ENCODE data around the gene ZNF638. TPM values are rescaled to one million over a fixed set of nuclear protein-coding genes. Genes with fewer than 3 reads are reported as not detected.

The ZNF638 gene
- total and polyA plus RNA-seq, 2 of the 8 experiments (the other 6 are each of a cell fraction or from before 2014, with no cell fraction given) = 45.3 to 143 TPM

DNA sequence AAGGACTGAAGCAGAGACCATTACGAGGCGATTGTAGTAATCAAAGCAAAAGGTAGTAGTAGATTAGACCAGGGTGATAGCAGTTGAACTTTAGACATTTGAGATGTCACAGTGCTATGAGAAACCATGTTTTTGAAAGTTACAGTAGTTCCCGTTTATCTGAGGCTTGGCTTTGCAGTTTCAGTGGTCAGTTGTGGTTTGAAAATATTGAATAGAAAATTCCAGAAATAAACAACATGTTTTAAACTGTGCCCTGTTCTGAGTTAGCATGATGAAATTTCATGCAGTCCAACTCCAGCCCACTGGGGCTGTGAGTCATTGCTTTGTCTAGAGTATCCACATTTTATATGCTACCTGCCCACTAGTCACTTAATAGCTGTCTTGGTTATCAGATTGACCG is 47.5 kb downstream of the ZNF638 start:
- Histone ChIP-seq H3K79me1 (ENCODE audit: low read depth, low read length) (no peaks in the 10 kb centered on the region; the same call in 1 of the 2 replicates), H3K56ac (replicated peaks; ENCODE audit: insufficient read length, low read depth, low read length) (no peak overlapping the region), H2BK5ac (ENCODE audit: low read depth, low read length) (no peak overlapping the region), H3K23me2 (ENCODE audit: low read depth, low read length) (no peaks in the 10 kb centered on the region), H3K4me2 (ENCODE audit: insufficient read depth in 1 of 2, low read depth in 2 of 2, low read length in 2 of 2) (no peak overlapping the region), H3K79me2 (ENCODE audit: control insufficient read depth in 1 of 2, insufficient read depth in 2 of 2, low read length in 2 of 2) (peaks cover 0 to 3% of the 10 kb centered on the region in 2 experiments; a peak in 2 of 4 replicates), H2BK15ac (ENCODE audit: low read length) (no peak overlapping the region), H2BK20ac (ENCODE audit: low read length) (no peak overlapping the region), H3K27ac (ENCODE audit: low read depth, low read length) (no peak overlapping the region), H4K20me1 (replicated peaks in 1 of 2; ENCODE audit: control insufficient read depth in 1 of 2, insufficient read depth in 2 of 2, low read length in 2 of 2) (peaks cover 0 to 3% of the 10 kb centered on the region in 2 experiments), H3K18ac (ENCODE audit: extremely low read depth, low read length) (no peak overlapping the region), H3K36me3 (ENCODE audit: control insufficient read depth in 2 of 4, insufficient read depth in 4 of 4, low read length in 3 of 4) (peaks cover 0 to 62% (median 18%) of the 10 kb centered on the region in 4 experiments; a peak in 7 of 8 replicates), H2BK120ac (replicated peaks; ENCODE audit: low read depth, low read length) (no peak overlapping the region), H4K91ac (replicated peaks; ENCODE audit: insufficient read length, low read length) (no peak overlapping the region), H4K5ac (ENCODE audit: insufficient read length, low read depth, low read length) (no peak overlapping the region), H3K14ac (ENCODE audit: insufficient read length) (no peak overlapping the region), H2AFZ (ENCODE audit: low read length) (no peak overlapping the region), H3K27me3 (replicated peaks in 1 of 4; ENCODE audit: control insufficient read depth in 3 of 4, extremely low read depth in 1 of 4, insufficient read depth in 3 of 4, low read length in 3 of 4) (no peaks in the 10 kb centered on the region), H3K9ac (replicated peaks in 1 of 4; ENCODE audit: extremely low read depth in 1 of 4, low read depth in 3 of 4, low read length in 3 of 4) (no peak overlapping the region), H3K23ac (ENCODE audit: insufficient read length) (no peak overlapping the region), H3K4me3 (ENCODE audit: extremely low read depth in 1 of 4, insufficient read depth in 2 of 4, low read depth in 3 of 4, low read length in 4 of 4) (no peak overlapping the region), H3K4ac (replicated peaks; ENCODE audit: insufficient read length, low read depth, low read length) (no peak overlapping the region), H4K8ac (ENCODE audit: extremely low read depth, insufficient read depth, low read length) (no peak overlapping the region), H2AK5ac (ENCODE audit: low read depth, low read length) (no peak overlapping the region), H3K4me1 (replicated peaks in 1 of 4; ENCODE audit: control insufficient read depth in 3 of 4, insufficient read depth in 4 of 4, low read length in 3 of 4) (no peaks in the 10 kb centered on the region), H3K9me3 (ENCODE audit: insufficient read depth in 2 of 2, low read depth in 1 of 2, low read length in 1 of 2) (no peaks in the 10 kb centered on the region), H2BK12ac (ENCODE audit: low read depth, low read length) (no peak overlapping the region)
- ChIA-PET POLR2A (ENCODE audit: partially characterized antibody) (interaction anchor here (0.7 kb wide), 1 partner anchor 17 kb away, joined by 3 read pairs; no protein-coding TSS in a partner anchor), CTCF (ENCODE audit: partially characterized antibody) (interaction anchor here (0.9 to 1.1 kb wide), 2 partner anchors 45 to 131 kb away, joined by 3 to 4 read pairs; no protein-coding TSS in a partner anchor)
- 92% methylated on average over 4 of the region's 4 CpGs; no CpG with 5 or more reads in 1 of the 2 experiments for WGBS, 2 experiments (ENCODE audit: extremely low coverage in 1 of 2, insufficient coverage in 1 of 2, insufficient read length in 1 of 2, insufficient replicate concordance in 2 of 2, low coverage in 1 of 2, low lambda C conversion rate in 2 of 2, missing lambda C conversion rate in 1 of 2)
- DNase-seq (ENCODE audit: low read depth in 1 of 2, low spot score in 2 of 2) (no peak), FAIRE-seq (no peak)
- no peak for TF ChIP-seq BRCA1 (IDR thresholded peaks at IDR 0.05; ENCODE audit: low read depth, low read length)
- TF ChIP-seq TCF12 (IDR thresholded peaks at IDR 0.05; ENCODE audit: low read depth, low read length) = no peak
- no peak for TF ChIP-seq KDM5A (IDR thresholded peaks at IDR 0.05; ENCODE audit: low read length)
- TF ChIP-seq GTF2F1 (IDR thresholded peaks at IDR 0.05; ENCODE audit: borderline replicate concordance, low read depth, low read length) = no peak

Data from H1 (cell line).